Measurements from ENCODE around the gene SLX9.

GRCh38 chr21:44907966-44908895 is 31.6 kb upstream of the SLX9 start:
- TF ChIP-seq, protein P1, sequence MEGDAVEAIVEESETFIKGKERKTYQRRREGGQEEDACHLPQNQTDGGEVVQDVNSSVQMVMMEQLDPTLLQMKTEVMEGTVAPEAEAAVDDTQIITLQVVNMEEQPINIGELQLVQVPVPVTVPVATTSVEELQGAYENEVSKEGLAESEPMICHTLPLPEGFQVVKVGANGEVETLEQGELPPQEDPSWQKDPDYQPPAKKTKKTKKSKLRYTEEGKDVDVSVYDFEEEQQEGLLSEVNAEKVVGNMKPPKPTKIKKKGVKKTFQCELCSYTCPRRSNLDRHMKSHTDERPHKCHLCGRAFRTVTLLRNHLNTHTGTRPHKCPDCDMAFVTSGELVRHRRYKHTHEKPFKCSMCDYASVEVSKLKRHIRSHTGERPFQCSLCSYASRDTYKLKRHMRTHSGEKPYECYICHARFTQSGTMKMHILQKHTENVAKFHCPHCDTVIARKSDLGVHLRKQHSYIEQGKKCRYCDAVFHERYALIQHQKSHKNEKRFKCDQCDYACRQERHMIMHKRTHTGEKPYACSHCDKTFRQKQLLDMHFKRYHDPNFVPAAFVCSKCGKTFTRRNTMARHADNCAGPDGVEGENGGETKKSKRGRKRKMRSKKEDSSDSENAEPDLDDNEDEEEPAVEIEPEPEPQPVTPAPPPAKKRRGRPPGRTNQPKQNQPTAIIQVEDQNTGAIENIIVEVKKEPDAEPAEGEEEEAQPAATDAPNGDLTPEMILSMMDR (IDR thresholded peaks at IDR 0.05): no peak
- no peak for TF ChIP-seq POLR2A (IDR thresholded peaks at IDR 0.05)
